ENCODE measurements around the gene PDP2. TPM values are rescaled to one million over a fixed set of nuclear protein-coding genes. Genes with fewer than 3 reads are reported as not detected.

Gene PDP2
- total RNA-seq, 4 donors from 2014 or later, result 17.9 to 48.2 (median 20.5) TPM

- TF ChIP-seq, protein P1, sequence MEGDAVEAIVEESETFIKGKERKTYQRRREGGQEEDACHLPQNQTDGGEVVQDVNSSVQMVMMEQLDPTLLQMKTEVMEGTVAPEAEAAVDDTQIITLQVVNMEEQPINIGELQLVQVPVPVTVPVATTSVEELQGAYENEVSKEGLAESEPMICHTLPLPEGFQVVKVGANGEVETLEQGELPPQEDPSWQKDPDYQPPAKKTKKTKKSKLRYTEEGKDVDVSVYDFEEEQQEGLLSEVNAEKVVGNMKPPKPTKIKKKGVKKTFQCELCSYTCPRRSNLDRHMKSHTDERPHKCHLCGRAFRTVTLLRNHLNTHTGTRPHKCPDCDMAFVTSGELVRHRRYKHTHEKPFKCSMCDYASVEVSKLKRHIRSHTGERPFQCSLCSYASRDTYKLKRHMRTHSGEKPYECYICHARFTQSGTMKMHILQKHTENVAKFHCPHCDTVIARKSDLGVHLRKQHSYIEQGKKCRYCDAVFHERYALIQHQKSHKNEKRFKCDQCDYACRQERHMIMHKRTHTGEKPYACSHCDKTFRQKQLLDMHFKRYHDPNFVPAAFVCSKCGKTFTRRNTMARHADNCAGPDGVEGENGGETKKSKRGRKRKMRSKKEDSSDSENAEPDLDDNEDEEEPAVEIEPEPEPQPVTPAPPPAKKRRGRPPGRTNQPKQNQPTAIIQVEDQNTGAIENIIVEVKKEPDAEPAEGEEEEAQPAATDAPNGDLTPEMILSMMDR (IDR thresholded peaks at IDR 0.05), result no peak
- no peak for DNase-seq (ENCODE audit: low spot score)
- no peak for ATAC-seq (ENCODE audit: low FRiP score)
Measured at GRCh38 chr16:66846831-66847230, 33.5 kb upstream of the PDP2 start.

- ATAC-seq (ENCODE audit: low FRiP score) (no peak), DNase-seq (ENCODE audit: low spot score) (no peak)
- TF ChIP-seq, protein P1 (IDR thresholded peaks at IDR 0.05), result no peak
Measured at GRCh38 chr16:66847533-66848067, 32.7 kb upstream of the PDP2 start.

DNA sequence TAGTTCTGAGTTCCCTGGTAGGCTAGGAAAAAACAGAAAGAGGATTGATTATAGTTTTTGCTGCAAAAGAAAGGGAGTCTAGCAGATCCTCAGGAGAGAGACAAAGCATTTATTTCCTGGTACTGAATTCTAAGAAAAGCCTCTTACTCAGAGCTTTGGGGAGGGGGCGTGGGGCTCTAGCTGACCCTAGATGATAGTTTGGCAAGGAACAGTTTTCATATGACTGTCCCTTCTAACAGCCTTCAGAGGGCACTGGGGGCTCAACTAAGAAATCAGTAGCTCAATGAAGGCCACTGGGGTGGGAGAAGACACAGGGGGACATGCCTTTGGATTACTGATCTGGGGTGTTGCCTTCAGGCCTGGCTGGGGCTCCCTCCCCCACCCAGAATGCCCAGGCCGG, 32.1 kb upstream of the PDP2 start:
- no peak for DNase-seq (ENCODE audit: low spot score)
- ATAC-seq (ENCODE audit: low FRiP score), result no peak
- TF ChIP-seq, protein P1 (IDR thresholded peaks at IDR 0.05), result no peak

GRCh38 chr16:66849021-66849420, 31.3 kb upstream of the PDP2 start:
- DNase-seq (ENCODE audit: low spot score) (no peak), ATAC-seq (ENCODE audit: low FRiP score) (no peak)
- TF ChIP-seq, protein P1 (IDR thresholded peaks at IDR 0.05), result no peak

DNA sequence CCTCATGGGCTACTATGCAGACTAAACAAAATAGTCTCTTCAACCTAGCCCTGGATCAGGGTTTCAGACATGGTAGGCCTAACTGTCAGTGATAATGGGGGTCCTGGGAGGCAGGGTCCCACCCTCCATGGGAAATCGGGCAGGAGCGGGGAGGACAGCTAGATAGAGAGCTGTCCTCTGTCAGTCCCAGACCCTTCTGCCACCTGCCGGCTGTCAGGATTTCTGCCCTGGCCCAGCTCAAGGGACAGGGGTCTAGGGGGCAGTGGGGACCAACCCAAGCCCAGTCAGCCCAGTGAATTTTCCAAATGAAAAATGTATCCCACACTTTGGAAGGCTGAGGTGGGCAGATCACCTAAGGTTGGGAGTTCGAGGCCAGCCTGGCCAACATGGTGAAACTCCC, 30.8 kb upstream of the PDP2 start:
- DNase-seq (ENCODE audit: low spot score), result no peak
- no peak for ATAC-seq (ENCODE audit: low FRiP score)
- TF ChIP-seq, protein P1 (IDR thresholded peaks at IDR 0.05), result no peak

GRCh38 chr16:66850115-66850815, 30.1 kb upstream of the PDP2 start:
- ATAC-seq (ENCODE audit: low FRiP score) (no peak), DNase-seq (ENCODE audit: low spot score) (no peak)
- TF ChIP-seq, protein P1 (IDR thresholded peaks at IDR 0.05), result no peak

Measured in omental fat pad (tissue), 4 donors.